MM.1S (cell line): ENCODE results near the gene GLB1L3.

Experiments
- DNase-seq: peaks from one replicate; pipeline ENCODE4 v3.0.0-alpha.2; 2015
- H2AFZ ChIP-seq: fragments of 300-600 bp; sonication (generic); 2 replicates; pipeline ENCODE4 v1.6.0; 2016; ENCODE audit warnings: antibody characterized with exemption, low read length
- H3F3A ChIP-seq: fragments of 300-600 bp; sonication (generic); 2 replicates; pipeline ENCODE4 v1.6.1; 2016; ENCODE audit warnings: mild to moderate bottlenecking, antibody characterized with exemption, low read length, moderate library complexity, mixed read lengths; ENCODE audit not compliant: insufficient read depth
- H3K27ac ChIP-seq: fragments of 300-600 bp; sonication (generic); 2 replicates; pipeline ENCODE4 v1.5.1; 2016; ENCODE audit warnings: mild to moderate bottlenecking, low read length
- H3K27me3 ChIP-seq: fragments of 300-600 bp; sonication (generic); replicated peaks from 2 replicates; pipeline ENCODE4 v1.6.0; 2016; ENCODE audit warnings: low read length; ENCODE audit not compliant: insufficient read depth
- H3K36me3 ChIP-seq: fragments of 300-600 bp; sonication (generic); replicated peaks from 2 replicates; pipeline ENCODE4 v1.6.1; 2016; ENCODE audit warnings: mild to moderate bottlenecking, low read length, mixed read lengths; ENCODE audit not compliant: insufficient read depth
- H3K4me1 ChIP-seq: fragments of 300-600 bp; sonication (generic); 2 replicates; pipeline ENCODE4 v1.6.1; 2016; ENCODE audit warnings: low read length, mixed read lengths
- H3K4me2 ChIP-seq: fragments of 300-600 bp; sonication (generic); 2 replicates; pipeline ENCODE4 v1.6.0; 2016; ENCODE audit warnings: low read depth, low read length
- H3K4me3 ChIP-seq: fragments of 300-600 bp; sonication (generic); 2 replicates; pipeline ENCODE4 v1.5.1; 2016; ENCODE audit warnings: low read length, mixed read lengths
- H3K79me2 ChIP-seq: fragments of 300-600 bp; sonication (generic); 2 replicates; pipeline ENCODE4 v1.6.1; 2016; ENCODE audit warnings: mixed run types, low read length, mixed read lengths
- H3K9ac ChIP-seq: fragments of 300-600 bp; sonication (generic); 2 replicates; pipeline ENCODE4 v1.6.1; 2016; ENCODE audit warnings: low read length, mixed read lengths
- H3K9me2 ChIP-seq: fragments of 300-600 bp; sonication (generic); replicated peaks from 2 replicates; pipeline ENCODE4 v1.6.1; 2016; ENCODE audit warnings: mild to moderate bottlenecking, low read length, mixed read lengths; ENCODE audit not compliant: insufficient read depth
- H3K9me3 ChIP-seq: fragments of 300-600 bp; sonication (generic); replicated peaks from 2 replicates; pipeline ENCODE4 v1.6.1; 2016; ENCODE audit warnings: mild to moderate bottlenecking, low read length, mixed read lengths; ENCODE audit not compliant: insufficient read depth
- H4K20me1 ChIP-seq: fragments of 300-600 bp; sonication (generic); 2 replicates; pipeline ENCODE4 v1.6.1; 2016; ENCODE audit warnings: mild to moderate bottlenecking, low read length, moderate library complexity, mixed read lengths; ENCODE audit not compliant: insufficient read depth
- EZH2 ChIP-seq: fragments of 300-600 bp; sonication (generic); optimal IDR thresholded peaks from 2 replicates; pipeline ENCODE3; 2017; ENCODE audit warnings: low read depth, mild to moderate bottlenecking, antibody characterized with exemption, low read length, mixed read lengths
- EZH2phosphoT487 ChIP-seq: fragments of 300-600 bp; sonication (generic); IDR thresholded peaks from 2 replicates; pipeline ENCODE4 v1.6.1; 2018; ENCODE audit warnings: antibody characterized with exemption, low read length
- TF ChIP-seq, protein P1 (sequence below): fragments of 300-600 bp; sonication (generic); IDR thresholded peaks from 2 replicates; pipeline ENCODE4 v1.5.1; 2016; ENCODE audit warnings: antibody characterized with exemption, low read length, mixed read lengths

The GLB1L3 gene

DNA sequence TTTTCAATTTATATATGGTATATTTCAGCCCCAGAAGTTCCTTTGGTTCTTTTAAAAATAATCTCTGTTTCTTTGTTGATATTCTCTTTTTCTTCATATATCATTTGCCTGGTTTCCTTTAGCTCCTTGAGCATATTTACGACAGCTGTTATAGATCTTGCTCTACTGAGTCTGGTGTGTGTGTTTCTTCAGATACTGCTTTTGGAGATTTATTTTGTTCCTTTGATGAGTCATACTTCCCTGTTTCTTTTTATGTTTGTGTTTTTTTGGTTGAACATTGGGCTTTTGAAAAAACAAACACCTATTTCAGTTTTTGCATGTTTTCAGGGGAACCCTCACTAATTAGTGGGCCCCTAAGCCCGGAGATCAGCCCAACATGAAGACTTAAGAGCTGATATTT is 79.0 kb downstream of the GLB1L3 start:
- no peaks in the 10 kb centered on the region for H3F3A ChIP-seq
- no peaks in the 10 kb centered on the region for H3K9me2 ChIP-seq
- H3K27ac ChIP-seq, result no peak overlapping the region
- H3K9me3 ChIP-seq, result no peaks in the 10 kb centered on the region
- no peak overlapping the region for H3K4me2 ChIP-seq
- no peaks in the 10 kb centered on the region for H3K79me2 ChIP-seq
- H2AFZ ChIP-seq, result no peak overlapping the region
- no peak overlapping the region for H3K4me3 ChIP-seq
- TF ChIP-seq EZH2phosphoT487, result no peak
- H3K27me3 ChIP-seq, result no peaks in the 10 kb centered on the region
- no peaks in the 10 kb centered on the region for H3K4me1 ChIP-seq
- H3K36me3 ChIP-seq, result no peaks in the 10 kb centered on the region
- no peak for DNase-seq
- no peaks in the 10 kb centered on the region for H4K20me1 ChIP-seq
- H3K9ac ChIP-seq, result no peak overlapping the region

- Histone ChIP-seq H3K9me2 (no peaks in the 10 kb centered on the region), H4K20me1 (no peaks in the 10 kb centered on the region), H3K4me2 (no peak overlapping the region), H3K9me3 (no peaks in the 10 kb centered on the region), H3K9ac (no peak overlapping the region), H3K4me1 (no peaks in the 10 kb centered on the region), H3K4me3 (no peak overlapping the region), H3K36me3 (no peaks in the 10 kb centered on the region), H3K27ac (no peak overlapping the region), H3K27me3 (no peaks in the 10 kb centered on the region), H3F3A (no peaks in the 10 kb centered on the region), H2AFZ (no peak overlapping the region), H3K79me2 (no peaks in the 10 kb centered on the region)
- no peak for DNase-seq
- no peak for TF ChIP-seq EZH2
- no peak for TF ChIP-seq EZH2phosphoT487
- TF ChIP-seq, protein P1, sequence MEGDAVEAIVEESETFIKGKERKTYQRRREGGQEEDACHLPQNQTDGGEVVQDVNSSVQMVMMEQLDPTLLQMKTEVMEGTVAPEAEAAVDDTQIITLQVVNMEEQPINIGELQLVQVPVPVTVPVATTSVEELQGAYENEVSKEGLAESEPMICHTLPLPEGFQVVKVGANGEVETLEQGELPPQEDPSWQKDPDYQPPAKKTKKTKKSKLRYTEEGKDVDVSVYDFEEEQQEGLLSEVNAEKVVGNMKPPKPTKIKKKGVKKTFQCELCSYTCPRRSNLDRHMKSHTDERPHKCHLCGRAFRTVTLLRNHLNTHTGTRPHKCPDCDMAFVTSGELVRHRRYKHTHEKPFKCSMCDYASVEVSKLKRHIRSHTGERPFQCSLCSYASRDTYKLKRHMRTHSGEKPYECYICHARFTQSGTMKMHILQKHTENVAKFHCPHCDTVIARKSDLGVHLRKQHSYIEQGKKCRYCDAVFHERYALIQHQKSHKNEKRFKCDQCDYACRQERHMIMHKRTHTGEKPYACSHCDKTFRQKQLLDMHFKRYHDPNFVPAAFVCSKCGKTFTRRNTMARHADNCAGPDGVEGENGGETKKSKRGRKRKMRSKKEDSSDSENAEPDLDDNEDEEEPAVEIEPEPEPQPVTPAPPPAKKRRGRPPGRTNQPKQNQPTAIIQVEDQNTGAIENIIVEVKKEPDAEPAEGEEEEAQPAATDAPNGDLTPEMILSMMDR, result no peak
These were observed 79.5 kb downstream of the GLB1L3 start for GRCh38 chr11:134355656-134356055.

DNA sequence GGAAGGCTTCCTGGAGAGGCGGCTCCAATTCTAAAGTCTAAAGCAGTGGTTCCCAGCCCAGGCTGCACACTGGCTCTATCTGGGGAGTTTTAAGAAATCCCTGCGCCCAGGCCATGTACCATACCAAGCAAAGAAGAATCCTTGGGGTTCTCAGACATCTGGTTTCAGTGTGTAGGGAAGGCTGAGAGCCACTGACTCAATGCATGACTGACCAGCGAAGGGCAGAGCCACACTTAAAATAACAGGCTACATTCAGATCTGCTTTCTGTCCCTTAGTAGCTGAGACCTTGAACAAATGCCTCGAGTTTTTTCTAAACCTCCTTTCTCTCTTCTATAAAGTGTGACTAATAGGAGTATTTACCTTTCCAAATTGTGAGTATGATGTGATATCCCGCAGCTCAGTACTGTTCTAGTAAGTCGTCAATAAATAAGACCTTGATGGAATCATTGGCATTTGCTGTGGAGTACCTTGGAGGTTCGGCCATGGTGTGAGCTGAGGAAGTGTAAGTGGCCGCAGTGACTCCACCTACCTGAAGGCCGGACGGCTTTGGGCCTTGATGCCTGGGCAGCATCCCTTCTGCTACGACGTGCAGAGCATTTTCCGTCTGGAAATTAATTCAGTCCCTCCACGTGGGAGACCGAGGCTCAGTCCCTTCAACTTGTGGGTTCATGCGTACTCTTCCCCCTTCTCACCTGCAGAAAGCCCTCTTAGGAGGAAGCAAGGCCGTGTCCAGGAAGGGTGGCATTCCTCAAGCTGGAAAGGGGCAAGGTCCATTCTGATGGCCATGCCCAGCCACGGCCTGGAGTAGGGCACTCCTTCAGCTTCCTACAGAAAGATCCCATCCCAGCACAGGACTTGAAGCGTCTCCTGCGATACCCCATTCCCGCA is 80.7 kb downstream of the GLB1L3 start:
- no peak overlapping the region for H3K9ac ChIP-seq
- no peaks in the 10 kb centered on the region for H3K9me2 ChIP-seq
- no peaks in the 10 kb centered on the region for H4K20me1 ChIP-seq
- no peaks in the 10 kb centered on the region for H3K36me3 ChIP-seq
- H3K79me2 ChIP-seq, result no peaks in the 10 kb centered on the region
- no peak overlapping the region for H2AFZ ChIP-seq
- TF ChIP-seq, protein P1, result no peak
- TF ChIP-seq EZH2phosphoT487, result no peak
- no peaks in the 10 kb centered on the region for H3F3A ChIP-seq
- no peak overlapping the region for H3K4me3 ChIP-seq
- DNase-seq, result no peak
- no peaks in the 10 kb centered on the region for H3K27me3 ChIP-seq
- no peak overlapping the region for H3K27ac ChIP-seq
- no peak overlapping the region for H3K4me2 ChIP-seq
- no peaks in the 10 kb centered on the region for H3K9me3 ChIP-seq
- H3K4me1 ChIP-seq, result no peaks in the 10 kb centered on the region

- Histone ChIP-seq H3K4me1 (no peaks in the 10 kb centered on the region), H3K27me3 (no peaks in the 10 kb centered on the region), H3K9me3 (no peaks in the 10 kb centered on the region), H3K4me3 (no peak overlapping the region), H3K27ac (no peak overlapping the region), H2AFZ (no peak overlapping the region), H3F3A (no peaks in the 10 kb centered on the region), H3K9ac (no peak overlapping the region), H3K36me3 (no peaks in the 10 kb centered on the region), H3K4me2 (no peak overlapping the region), H3K79me2 (no peaks in the 10 kb centered on the region), H4K20me1 (no peaks in the 10 kb centered on the region), H3K9me2 (no peaks in the 10 kb centered on the region)
- TF ChIP-seq EZH2phosphoT487 (no peak), EZH2 (no peak)
- TF ChIP-seq, protein P1, result no peak
- DNase-seq, result no peak
These were observed 81.3 kb downstream of the GLB1L3 start for GRCh38 chr11:134357545-134357839.
